SKM-1 (cell line): Measurements from ENCODE around the gene ZFYVE28.

Source experiments
- DNase-seq: peaks from one replicate; lab custom pipeline; 2025; ENCODE audit not compliant: unreplicated experiment; lab: John Stamatoyannopoulos, UW

The ZFYVE28 gene

GRCh38 chr4:2291705-2292645, 126.5 kb downstream of the ZFYVE28 start:
- DNase-seq: no peak

GRCh38 chr4:2290974-2291704, 127.3 kb downstream of the ZFYVE28 start:
- no peak for DNase-seq

GRCh38 chr4:2290488-2290887, 128.0 kb downstream of the ZFYVE28 start:
- DNase-seq: no peak

GRCh38 chr4:2289955-2290333, 128.5 kb downstream of the ZFYVE28 start:
- no peak for DNase-seq

GRCh38 chr4:2289311-2289954, 129.0 kb downstream of the ZFYVE28 start:
- DNase-seq: no peak

- no peak for DNase-seq
Measured at GRCh38 chr4:2288051-2288541, 130.3 kb downstream of the ZFYVE28 start.

GRCh38 chr4:2287594-2287915, 130.9 kb downstream of the ZFYVE28 start:
- DNase-seq: no peak

GRCh38 chr4:2286904-2287593, 131.4 kb downstream of the ZFYVE28 start:
- no peak for DNase-seq

GRCh38 chr4:2285613-2286381, 132.6 kb downstream of the ZFYVE28 start:
- DNase-seq: no peak

GRCh38 chr4:2284934-2285612, 133.4 kb downstream of the ZFYVE28 start:
- DNase-seq: no peak

- no peak for DNase-seq
Measured at GRCh38 chr4:2284161-2284933, 134.1 kb downstream of the ZFYVE28 start.

- DNase-seq: no peak
Measured at GRCh38 chr4:2283199-2283711, 135.2 kb downstream of the ZFYVE28 start.

- no peak for DNase-seq
Measured at GRCh38 chr4:2281575-2282343, 136.7 kb downstream of the ZFYVE28 start.

- DNase-seq: no peak
Measured at GRCh38 chr4:2280531-2281300, 137.7 kb downstream of the ZFYVE28 start.

GRCh38 chr4:2277956-2278355, 140.5 kb downstream of the ZFYVE28 start:
- no peak for DNase-seq

GRCh38 chr4:2276581-2277325, 141.7 kb downstream of the ZFYVE28 start:
- no peak for DNase-seq
